LNCAP (cell line): ENCODE data around the gene PTPA.

Source experiments
- TF ChIP-seq, protein P1 (sequence below): fragments of 450-650 bp; IDR thresholded peaks from 2 replicates; pipeline ENCODE4 v1.5.1; 2017; ENCODE audit warnings: mild to moderate bottlenecking

The PTPA gene

GRCh38 chr9:129173296-129174101 is 62.3 kb downstream of the PTPA start:
- TF ChIP-seq, protein P1, sequence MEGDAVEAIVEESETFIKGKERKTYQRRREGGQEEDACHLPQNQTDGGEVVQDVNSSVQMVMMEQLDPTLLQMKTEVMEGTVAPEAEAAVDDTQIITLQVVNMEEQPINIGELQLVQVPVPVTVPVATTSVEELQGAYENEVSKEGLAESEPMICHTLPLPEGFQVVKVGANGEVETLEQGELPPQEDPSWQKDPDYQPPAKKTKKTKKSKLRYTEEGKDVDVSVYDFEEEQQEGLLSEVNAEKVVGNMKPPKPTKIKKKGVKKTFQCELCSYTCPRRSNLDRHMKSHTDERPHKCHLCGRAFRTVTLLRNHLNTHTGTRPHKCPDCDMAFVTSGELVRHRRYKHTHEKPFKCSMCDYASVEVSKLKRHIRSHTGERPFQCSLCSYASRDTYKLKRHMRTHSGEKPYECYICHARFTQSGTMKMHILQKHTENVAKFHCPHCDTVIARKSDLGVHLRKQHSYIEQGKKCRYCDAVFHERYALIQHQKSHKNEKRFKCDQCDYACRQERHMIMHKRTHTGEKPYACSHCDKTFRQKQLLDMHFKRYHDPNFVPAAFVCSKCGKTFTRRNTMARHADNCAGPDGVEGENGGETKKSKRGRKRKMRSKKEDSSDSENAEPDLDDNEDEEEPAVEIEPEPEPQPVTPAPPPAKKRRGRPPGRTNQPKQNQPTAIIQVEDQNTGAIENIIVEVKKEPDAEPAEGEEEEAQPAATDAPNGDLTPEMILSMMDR, result no peak

DNA sequence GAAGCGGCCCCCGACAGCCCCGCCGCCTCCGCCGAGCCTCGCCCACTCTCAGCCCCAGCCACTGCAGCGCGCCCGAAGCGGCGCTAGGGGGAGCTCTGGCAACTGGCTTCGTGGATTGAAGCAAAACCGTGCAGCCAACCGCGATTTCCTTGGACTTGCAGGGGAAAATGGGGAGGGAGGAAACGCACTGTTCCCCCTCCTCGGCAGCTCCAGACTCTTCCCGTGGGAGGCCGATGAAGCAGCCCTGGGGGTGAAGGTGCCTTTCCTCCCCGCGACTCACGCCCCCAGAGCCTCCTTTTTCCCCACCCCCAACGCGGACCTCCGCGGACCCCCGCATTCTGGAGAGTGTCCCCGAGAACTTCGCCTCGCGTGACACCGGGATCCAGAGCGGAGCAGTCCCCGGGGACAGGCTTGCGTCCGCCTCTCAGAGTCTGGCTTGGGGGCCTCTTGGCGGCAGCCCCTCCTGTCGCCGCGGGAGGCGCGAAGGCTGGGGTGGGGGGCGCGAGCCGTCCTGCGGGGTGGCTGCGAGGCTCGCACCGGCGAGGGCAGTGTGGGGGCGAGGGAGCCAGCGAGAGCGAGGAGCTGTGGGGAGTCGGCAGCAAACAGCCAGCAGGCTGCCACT is 63.0 kb downstream of the PTPA start:
- TF ChIP-seq, protein P1, result peak; percentile 97

DNA sequence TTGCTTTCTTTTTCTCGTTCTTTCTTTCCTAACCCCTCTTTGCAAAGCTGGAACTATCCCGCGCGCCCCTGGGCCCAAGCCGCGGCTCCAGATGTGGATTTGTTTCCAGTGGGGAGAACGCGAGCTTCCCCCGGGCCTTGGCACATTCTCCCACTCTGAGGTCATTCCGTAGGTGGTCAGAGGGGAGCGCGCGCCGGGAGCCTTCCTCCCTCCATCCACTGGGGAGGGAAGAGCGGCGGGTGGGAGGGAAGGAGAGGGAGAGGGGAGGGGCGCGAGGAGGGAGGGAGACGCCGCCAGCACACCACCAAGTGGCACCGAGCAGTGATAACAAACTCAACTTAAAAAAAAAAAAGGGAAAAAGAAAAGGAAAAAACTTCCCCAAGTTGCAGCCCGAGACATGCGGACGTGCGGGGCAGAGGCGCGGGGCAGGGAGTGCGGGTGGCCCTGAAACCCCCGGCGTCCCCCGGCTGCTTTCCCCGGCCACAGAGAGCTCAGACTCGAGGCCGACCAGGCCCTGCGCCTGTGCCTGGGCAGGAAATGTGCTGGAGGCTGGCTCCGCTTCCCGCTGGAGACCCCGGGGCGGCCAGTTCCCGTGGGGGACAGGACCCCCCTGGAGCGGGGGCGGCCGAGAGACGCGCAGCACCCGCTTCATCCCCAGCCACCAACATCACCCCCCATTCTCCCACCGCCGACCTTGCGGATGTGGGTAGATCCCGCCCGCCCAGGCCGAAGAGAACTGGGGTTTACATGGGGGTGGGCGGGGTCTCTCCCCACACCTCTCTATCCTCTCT is 63.7 kb downstream of the PTPA start:
- TF ChIP-seq, protein P1, result peak; percentile 6; the same call in 1 of the 2 replicates

DNA sequence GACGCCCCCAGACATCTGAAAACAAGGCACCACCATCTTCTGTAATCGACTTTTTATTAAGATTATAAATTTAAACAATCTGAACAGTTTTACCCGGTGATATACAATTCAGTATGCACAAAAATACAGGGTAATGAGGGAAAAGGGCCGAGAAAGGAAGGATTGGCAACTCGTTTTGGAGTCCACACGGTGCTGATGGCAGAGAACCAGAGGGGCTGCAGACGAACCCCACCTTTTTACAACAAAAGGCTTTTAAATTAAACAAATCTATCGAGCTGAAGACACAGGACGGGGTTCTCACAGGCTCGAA is 64.3 kb downstream of the PTPA start:
- TF ChIP-seq, protein P1, result no peak

DNA sequence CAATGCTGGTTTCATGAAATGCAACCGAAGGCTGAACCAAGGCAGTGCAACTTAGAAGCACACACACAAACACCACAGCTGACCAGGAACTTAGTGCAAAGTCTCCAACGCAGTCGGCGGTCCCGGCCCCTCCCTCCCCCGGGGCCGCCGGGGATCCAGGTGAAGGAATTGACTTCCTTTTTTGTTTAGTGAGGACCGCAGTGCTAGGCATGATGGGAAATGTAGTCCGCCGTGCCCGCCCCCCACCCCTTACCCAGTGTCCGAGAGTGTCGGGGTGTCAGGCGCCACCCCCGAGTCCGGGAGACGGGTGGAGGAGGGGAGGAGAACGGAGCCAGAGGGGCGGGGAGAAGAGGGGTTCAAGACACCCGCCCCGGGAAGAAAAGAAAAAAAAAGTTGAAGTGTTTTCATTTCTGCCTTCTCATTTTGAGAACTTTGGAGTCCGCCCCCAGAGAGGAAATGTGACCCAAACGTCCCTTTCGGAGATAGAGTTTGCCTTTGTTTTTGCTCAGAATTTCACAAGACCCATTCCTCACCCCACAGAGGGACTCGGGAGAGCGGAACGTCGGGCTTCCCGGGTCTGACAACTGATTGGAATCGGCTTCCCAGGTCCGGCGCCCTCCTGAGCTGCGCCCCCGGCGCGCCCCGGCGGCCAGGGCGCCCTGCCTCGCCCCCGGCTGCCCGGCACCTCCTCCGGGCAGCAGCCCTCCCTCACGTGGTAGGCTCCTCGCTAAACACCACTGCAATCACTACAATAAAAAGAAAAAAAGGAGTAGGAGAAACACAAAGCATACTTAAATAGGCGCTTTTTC is 64.8 kb downstream of the PTPA start:
- TF ChIP-seq, protein P1, result no peak

DNA sequence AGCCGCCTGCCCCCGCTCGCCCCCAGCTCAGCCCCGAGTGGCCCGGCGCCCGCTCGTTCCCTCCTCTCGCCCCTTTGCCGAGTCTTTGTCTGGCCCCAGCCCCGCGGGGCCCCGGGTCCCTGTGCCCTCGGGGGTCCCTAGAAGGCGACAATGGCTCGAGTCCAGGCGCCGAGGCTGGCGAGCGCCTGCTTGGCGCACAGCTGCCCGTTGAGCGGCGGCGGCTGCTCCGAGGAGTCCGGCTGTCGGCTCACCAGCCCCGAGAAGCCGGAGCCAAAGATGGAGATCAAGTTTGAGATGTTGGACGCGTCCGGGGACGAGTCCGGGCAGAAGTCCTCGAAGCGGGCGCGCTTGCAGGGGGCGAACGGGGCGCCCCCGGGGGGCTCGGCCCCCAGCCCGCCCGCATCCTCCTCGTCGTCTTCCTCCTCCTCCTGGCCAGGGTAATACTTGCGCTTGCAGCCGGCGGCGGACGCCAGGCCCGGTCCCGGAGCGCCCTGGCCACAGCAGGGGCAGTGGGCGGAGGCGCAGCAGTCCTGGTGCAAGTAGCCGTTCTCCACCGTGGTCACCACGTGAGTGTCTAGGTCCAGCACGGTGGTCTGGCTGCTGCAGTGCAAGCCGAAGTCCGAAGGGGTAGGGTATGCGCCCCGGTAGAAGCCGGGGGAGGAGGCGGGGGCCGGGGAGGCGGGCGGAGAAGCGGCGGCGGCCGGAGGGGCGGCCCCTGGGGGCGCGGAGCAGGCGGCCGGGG is 65.7 kb downstream of the PTPA start:
- TF ChIP-seq, protein P1, result no peak
